Neural crest cell (in vitro differentiated cells): ENCODE measurements around the gene RAB25. TPM values are rescaled to one million over a fixed set of nuclear protein-coding genes. Genes with fewer than 3 reads are reported as not detected.

Experiments
- DNase-seq: peaks from one replicate; pipeline ENCODE4 v3.0.0; 2021; ENCODE audit warnings: low read depth, mixed read lengths, low spot score
- H3K27ac Mint-ChIP-seq: one replicate; pipeline ENCODE4 v1.8.0; 2021; ENCODE audit warnings: mild to moderate bottlenecking, mixed read lengths; ENCODE audit not compliant: unreplicated experiment
- H3K27me3 Mint-ChIP-seq: 2 replicates; pipeline ENCODE4 v1.8.0; 2021; ENCODE audit warnings: low read depth, mild to moderate bottlenecking, mixed read lengths
- H3K36me3 Mint-ChIP-seq: 2 replicates; pipeline ENCODE4 v1.8.0; 2021; ENCODE audit warnings: low read depth, mild to moderate bottlenecking, mixed read lengths
- H3K4me1 Mint-ChIP-seq: 2 replicates; pipeline ENCODE4 v1.8.0; 2021; ENCODE audit warnings: mixed read lengths
- H3K4me3 Mint-ChIP-seq: one replicate; pipeline ENCODE4 v1.8.0; 2021; ENCODE audit warnings: mild to moderate bottlenecking, mixed read lengths
- H3K9me3 Mint-ChIP-seq: 2 replicates; pipeline ENCODE4 v1.8.0; 2021; ENCODE audit warnings: mixed read lengths
- CTCF ChIP-seq: fragments of 200-600 bp; sonication (generic); conservative IDR thresholded peaks from 2 replicates; pipeline ENCODE4 v1.5.0; 2021; ENCODE audit warnings: antibody characterized with exemption, mild to moderate bottlenecking
- total RNA-seq: library from RNA; stranded (reverse); gene quantifications from 2 replicates; pipeline ENCODE4 v1.2.1, GENCODE V29; 2021

Gene RAB25
- total RNA-seq, 1 donor from 2014 or later: not detected

- no peak for TF ChIP-seq CTCF
- H3K27ac Mint-ChIP-seq: no peak overlapping the region
- H3K36me3 Mint-ChIP-seq: no peaks in the 10 kb centered on the region
- H3K27me3 Mint-ChIP-seq: peaks cover 11% of the 10 kb centered on the region
- H3K4me1 Mint-ChIP-seq: peaks cover 66% of the 10 kb centered on the region
- no peak overlapping the region for H3K4me3 Mint-ChIP-seq
- no peak for DNase-seq
- H3K9me3 Mint-ChIP-seq: no peaks in the 10 kb centered on the region
Measured at GRCh38 chr1:156110252-156110651, 49.3 kb downstream of the RAB25 start.

GRCh38 chr1:156111355-156111962, 50.5 kb downstream of the RAB25 start:
- peaks cover 64% of the 10 kb centered on the region for H3K4me1 Mint-ChIP-seq
- H3K4me3 Mint-ChIP-seq: peak overlapping the region; percentile 67
- DNase-seq: no peak
- H3K9me3 Mint-ChIP-seq: no peaks in the 10 kb centered on the region
- H3K27me3 Mint-ChIP-seq: peaks cover 17% of the 10 kb centered on the region
- no peak overlapping the region for H3K27ac Mint-ChIP-seq
- no peaks in the 10 kb centered on the region for H3K36me3 Mint-ChIP-seq
- TF ChIP-seq CTCF: no peak

- no peaks in the 10 kb centered on the region for H3K36me3 Mint-ChIP-seq
- no peak for DNase-seq
- no peak for TF ChIP-seq CTCF
- peaks cover 17% of the 10 kb centered on the region for H3K27me3 Mint-ChIP-seq
- H3K4me3 Mint-ChIP-seq: peak overlapping the region; percentile 67
- peaks cover 56% of the 10 kb centered on the region for H3K4me1 Mint-ChIP-seq
- no peak overlapping the region for H3K27ac Mint-ChIP-seq
- H3K9me3 Mint-ChIP-seq: no peaks in the 10 kb centered on the region
Measured at GRCh38 chr1:156112276-156113137, 51.5 kb downstream of the RAB25 start.

- Mint-ChIP-seq H3K27me3 (peaks cover 17% of the 10 kb centered on the region), H3K27ac (no peak overlapping the region), H3K4me1 (peaks cover 55% of the 10 kb centered on the region), H3K9me3 (no peaks in the 10 kb centered on the region), H3K4me3 (peak overlapping the region; percentile 92), H3K36me3 (no peaks in the 10 kb centered on the region)
- no peak for DNase-seq
- no peak for TF ChIP-seq CTCF
Measured at GRCh38 chr1:156113282-156113950, 52.5 kb downstream of the RAB25 start.

GRCh38 chr1:156114101-156114918, 53.4 kb downstream of the RAB25 start, which contains the start of gene LMNA:
Gene LMNA, plus strand, starts transcription at chr1:156114711. Its CDS starts 208 bp downstream, at chr1:156114919.
- TF ChIP-seq CTCF: no peak
- Mint-ChIP-seq H3K4me1 (peaks cover 52% of the 10 kb centered on the region), H3K27ac (peak within 1 kb of the TSS; percentile 50), H3K9me3 (no peaks in the 10 kb centered on the region), H3K4me3 (peak within 1 kb of the TSS; percentile 92), H3K36me3 (no peaks in the 10 kb centered on the region), H3K27me3 (peaks cover 17% of the 10 kb centered on the region)
- no peak for DNase-seq
